Parathyroid adenoma (tissue), 2 donors: ENCODE measurements around the gene DIAPH2.

ENCODE experiments used
- H2AFZ ChIP-seq: fragments of 300-600 bp; sonication (generic); one replicate; pipeline ENCODE4 v1.7.0; 2017; ENCODE audit warnings: antibody characterized with exemption, mild to moderate bottlenecking
- H3K27ac ChIP-seq: fragments of 300-600 bp; sonication (generic); one replicate; pipeline ENCODE4 v1.7.0; 2017
- H3K27me3 ChIP-seq: fragments of 300-600 bp; sonication (generic); one replicate; pipeline ENCODE4 v1.7.0; 2017; ENCODE audit warnings: low read length; ENCODE audit not compliant: control insufficient read depth, insufficient read depth
- H3K36me3 ChIP-seq: fragments of 300-600 bp; sonication (generic); one replicate; pipeline ENCODE4 v1.7.0; 2017; ENCODE audit warnings: low read length; ENCODE audit not compliant: control insufficient read depth, insufficient read depth
- H3K4me1 ChIP-seq: fragments of 300-600 bp; sonication (generic); one replicate; pipeline ENCODE4 v1.7.0; 2017; ENCODE audit warnings: control low read depth
- H3K4me2 ChIP-seq: fragments of 300-600 bp; sonication (generic); one replicate; pipeline ENCODE4 v1.7.0; 2017; ENCODE audit warnings: low read length
- H3K4me3 ChIP-seq: fragments of 300-600 bp; sonication (generic); one replicate; pipeline ENCODE4 v1.7.0; 2017; ENCODE audit warnings: low read depth, low read length
- H3K79me2 ChIP-seq: fragments of 300-600 bp; sonication (generic); one replicate; pipeline ENCODE4 v1.7.0; 2017; ENCODE audit warnings: control low read depth
- H3K9ac ChIP-seq: fragments of 300-600 bp; sonication (generic); one replicate; pipeline ENCODE4 v1.7.0; 2017; ENCODE audit warnings: mild to moderate bottlenecking
- H3K9me3 ChIP-seq: fragments of 300-600 bp; sonication (generic); one replicate; pipeline ENCODE4 v1.7.0; 2017; ENCODE audit warnings: low read length; ENCODE audit not compliant: control insufficient read depth
- TF ChIP-seq, protein P1 (sequence below): fragments of 300-600 bp; sonication (generic); IDR thresholded peaks from one replicate; pipeline ENCODE4 v1.7.0; 2017; ENCODE audit warnings: antibody characterized with exemption, mild to moderate bottlenecking
- donor health status: primary hyperparathyroidism.

DIAPH2 gene

DNA sequence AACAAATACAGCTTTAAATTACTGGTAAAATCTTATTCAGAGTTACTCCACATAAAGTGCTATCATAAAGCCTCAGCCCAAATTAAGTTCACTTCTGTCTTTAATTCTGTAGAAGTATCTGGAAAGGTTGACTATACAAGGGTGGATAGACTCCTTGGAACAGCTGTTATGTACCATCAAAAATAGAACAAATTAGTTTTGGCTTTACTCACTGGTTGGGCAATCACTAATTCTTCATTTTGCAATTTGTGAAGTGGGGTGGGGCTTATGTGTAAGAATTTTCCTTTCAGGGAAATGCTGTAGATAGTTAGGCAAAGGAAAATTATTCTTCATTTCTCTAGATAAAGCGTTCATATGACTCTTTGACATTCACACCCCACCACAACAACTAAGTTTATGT is 7.8 kb downstream of the DIAPH2 start:
- no peak overlapping the region for H3K4me3 ChIP-seq
- H3K27ac ChIP-seq: no peak overlapping the region
- no peak overlapping the region for H3K9ac ChIP-seq
- no peaks in the 10 kb centered on the region for H3K79me2 ChIP-seq
- no peaks in the 10 kb centered on the region for H3K27me3 ChIP-seq
- no peaks in the 10 kb centered on the region for H3K36me3 ChIP-seq
- TF ChIP-seq, protein P1, sequence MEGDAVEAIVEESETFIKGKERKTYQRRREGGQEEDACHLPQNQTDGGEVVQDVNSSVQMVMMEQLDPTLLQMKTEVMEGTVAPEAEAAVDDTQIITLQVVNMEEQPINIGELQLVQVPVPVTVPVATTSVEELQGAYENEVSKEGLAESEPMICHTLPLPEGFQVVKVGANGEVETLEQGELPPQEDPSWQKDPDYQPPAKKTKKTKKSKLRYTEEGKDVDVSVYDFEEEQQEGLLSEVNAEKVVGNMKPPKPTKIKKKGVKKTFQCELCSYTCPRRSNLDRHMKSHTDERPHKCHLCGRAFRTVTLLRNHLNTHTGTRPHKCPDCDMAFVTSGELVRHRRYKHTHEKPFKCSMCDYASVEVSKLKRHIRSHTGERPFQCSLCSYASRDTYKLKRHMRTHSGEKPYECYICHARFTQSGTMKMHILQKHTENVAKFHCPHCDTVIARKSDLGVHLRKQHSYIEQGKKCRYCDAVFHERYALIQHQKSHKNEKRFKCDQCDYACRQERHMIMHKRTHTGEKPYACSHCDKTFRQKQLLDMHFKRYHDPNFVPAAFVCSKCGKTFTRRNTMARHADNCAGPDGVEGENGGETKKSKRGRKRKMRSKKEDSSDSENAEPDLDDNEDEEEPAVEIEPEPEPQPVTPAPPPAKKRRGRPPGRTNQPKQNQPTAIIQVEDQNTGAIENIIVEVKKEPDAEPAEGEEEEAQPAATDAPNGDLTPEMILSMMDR: no peak
- H3K9me3 ChIP-seq: no peaks in the 10 kb centered on the region
- H3K4me2 ChIP-seq: no peak overlapping the region
- peaks cover 2% of the 10 kb centered on the region for H3K4me1 ChIP-seq
- no peak overlapping the region for H2AFZ ChIP-seq

DNA sequence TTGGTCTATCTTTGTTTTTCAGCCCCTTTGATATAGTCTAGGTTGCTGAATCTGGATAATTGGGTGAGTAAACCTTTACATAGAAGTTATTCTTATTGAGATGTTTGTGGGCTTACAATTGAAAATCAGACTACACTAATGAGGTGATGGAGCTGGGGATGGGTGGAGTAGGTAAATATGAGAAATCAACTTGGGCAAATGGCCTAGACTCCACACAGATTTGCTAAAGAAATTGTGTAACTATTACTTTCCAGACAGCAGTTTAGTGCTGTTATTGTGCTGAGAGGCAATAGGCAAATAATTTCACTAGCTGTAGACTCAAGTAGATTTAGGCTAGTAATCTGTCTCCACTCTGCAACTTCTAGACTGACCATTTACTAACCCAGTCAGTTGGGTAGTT is 8.2 kb downstream of the DIAPH2 start:
- Histone ChIP-seq H3K9ac (no peak overlapping the region), H3K27ac (no peak overlapping the region), H3K36me3 (no peaks in the 10 kb centered on the region), H2AFZ (no peak overlapping the region), H3K27me3 (no peaks in the 10 kb centered on the region), H3K9me3 (no peaks in the 10 kb centered on the region), H3K4me1 (peaks cover 2% of the 10 kb centered on the region), H3K79me2 (no peaks in the 10 kb centered on the region), H3K4me2 (no peak overlapping the region), H3K4me3 (no peak overlapping the region)
- TF ChIP-seq, protein P1: no peak

GRCh38 chrX:96693407-96693806 is 8.8 kb downstream of the DIAPH2 start:
- Histone ChIP-seq H3K27me3 (no peaks in the 10 kb centered on the region), H3K4me3 (no peak overlapping the region), H2AFZ (no peak overlapping the region), H3K27ac (no peak overlapping the region), H3K9me3 (no peaks in the 10 kb centered on the region), H3K9ac (no peak overlapping the region), H3K4me1 (peaks cover 2% of the 10 kb centered on the region), H3K36me3 (no peaks in the 10 kb centered on the region), H3K79me2 (no peaks in the 10 kb centered on the region), H3K4me2 (no peak overlapping the region)
- TF ChIP-seq, protein P1: no peak

DNA sequence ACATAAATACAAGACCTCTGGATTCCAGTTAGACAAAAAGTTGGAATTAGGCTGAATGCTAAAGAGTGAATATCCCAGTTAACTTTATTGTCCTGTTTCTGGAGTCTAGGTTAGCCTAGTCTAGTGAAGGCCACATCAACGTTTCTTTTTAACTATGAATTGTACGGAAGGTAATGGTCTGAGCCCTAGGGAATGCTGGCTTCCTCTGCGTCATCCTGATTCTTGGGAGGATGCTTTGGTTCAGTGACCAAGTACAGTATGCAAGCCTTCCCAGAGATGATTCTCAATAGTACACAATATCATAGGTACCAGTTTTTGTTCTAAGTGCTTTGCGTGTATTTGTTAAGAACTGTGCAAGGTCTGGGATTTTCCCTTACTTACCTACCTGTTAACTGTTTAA is 11.8 kb downstream of the DIAPH2 start:
- Histone ChIP-seq H3K4me2 (no peak overlapping the region), H3K9me3 (no peaks in the 10 kb centered on the region)

DNA sequence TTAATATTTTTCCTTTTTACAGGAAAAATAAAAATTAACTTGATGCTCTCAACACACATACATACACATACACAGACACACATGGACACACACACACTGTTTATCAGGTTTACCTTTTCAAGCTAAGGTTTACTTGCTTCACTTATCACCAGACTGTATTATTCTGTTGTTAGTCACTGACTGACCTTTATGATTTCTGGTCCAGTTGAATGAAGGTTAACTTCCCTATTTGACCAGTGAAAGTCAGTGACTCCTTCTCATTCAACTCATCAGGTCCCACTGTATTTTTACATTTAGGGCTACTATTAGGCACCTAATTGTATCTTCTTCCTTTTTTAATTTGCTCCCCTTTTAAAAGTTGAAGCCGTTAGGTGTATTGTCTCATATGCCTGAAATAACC is 16.0 kb downstream of the DIAPH2 start:
- TF ChIP-seq, protein P1: no peak
- H3K27me3 ChIP-seq: no peaks in the 10 kb centered on the region
- H3K9ac ChIP-seq: no peak overlapping the region
- H2AFZ ChIP-seq: no peak overlapping the region
- no peak overlapping the region for H3K27ac ChIP-seq
- no peaks in the 10 kb centered on the region for H3K36me3 ChIP-seq
- no peaks in the 10 kb centered on the region for H3K79me2 ChIP-seq
- H3K4me2 ChIP-seq: no peak overlapping the region
- H3K9me3 ChIP-seq: no peaks in the 10 kb centered on the region
- H3K4me3 ChIP-seq: no peak overlapping the region
- H3K4me1 ChIP-seq: no peaks in the 10 kb centered on the region

More for the DNA sequence above, 11.8 kb downstream of the DIAPH2 start:
- Histone ChIP-seq H3K27me3 (no peaks in the 10 kb centered on the region), H3K79me2 (no peaks in the 10 kb centered on the region), H3K4me3 (no peak overlapping the region), H3K9ac (no peak overlapping the region), H3K36me3 (no peaks in the 10 kb centered on the region), H3K4me1 (no peaks in the 10 kb centered on the region), H3K27ac (no peak overlapping the region), H2AFZ (no peak overlapping the region)
- TF ChIP-seq, protein P1: no peak
